K562 (cell line): ENCODE data around the gene DHX57. TPM values are rescaled to one million over a fixed set of nuclear protein-coding genes. Genes with fewer than 3 reads are reported as not detected.

ENCODE experiments used
- ARID4B ChIP-seq: sonication (generic); formaldehyde crosslinking; IDR thresholded peaks from 2 replicates; pipeline ENCODE4 v1.8.0; 2022; ENCODE audit warnings: mild to moderate bottlenecking, missing genetic modification reagents
- CHD2 ChIP-seq: IDR thresholded peaks from 2 replicates; pipeline ENCODE4 v1.6.1; 2011; ENCODE audit warnings: low read depth, low read length
- E2F8 ChIP-seq: fragments of 450-650 bp; IDR thresholded peaks from 2 replicates; pipeline ENCODE4 v1.7.1; 2018; ENCODE audit warnings: mild to moderate bottlenecking, low read depth; ENCODE audit not compliant: partially characterized antibody
- ELF4 ChIP-seq: fragments of 450-650 bp; formaldehyde crosslinking; IDR thresholded peaks from 2 replicates; pipeline ENCODE4 v1.4.0; 2022; ENCODE audit warnings: missing genetic modification characterization
- FOXM1 ChIP-seq, 2 experiments: fragments of 450-650 bp in 1 of 2; sonication (generic) in 1 of 2; formaldehyde crosslinking in 1 of 2; IDR thresholded peaks; 2 replicates each; pipeline versions ENCODE4 v1.6.1 to v1.9.0; 2017 to 2022; ENCODE audit warnings: low read depth in 2 of 2, mild to moderate bottlenecking in 2 of 2, missing genetic modification reagents in 1 of 2, moderate library complexity in 1 of 2
- FUS ChIP-seq: fragments of 200-400 bp; formaldehyde crosslinking; optimal IDR thresholded peaks from 2 replicates; pipeline ENCODE3; 2017; ENCODE audit warnings: low read depth, low read length
- ILF3 ChIP-seq: fragments of 450-650 bp; IDR thresholded peaks from 2 replicates; pipeline ENCODE4 v1.6.1; 2018; ENCODE audit warnings: antibody characterized with exemption, mild to moderate bottlenecking, moderate library complexity, borderline replicate concordance
- JUN ChIP-seq, 2 experiments: sonication (generic) in 1 of 2; formaldehyde crosslinking in 1 of 2; IDR thresholded peaks; 2 replicates each; pipeline versions ENCODE4 v1.6.1 to v1.8.0; 2012 to 2022; ENCODE audit warnings: borderline replicate concordance in 2 of 2, mild to moderate bottlenecking in 2 of 2, improper control_type of control experiment in 1 of 2, low read depth in 1 of 2, low read length in 1 of 2, missing genetic modification reagents in 1 of 2
- MAX ChIP-seq: sonication (generic); formaldehyde crosslinking; IDR thresholded peaks from 2 replicates; pipeline ENCODE4 v1.9.0; 2022; ENCODE audit warnings: mild to moderate bottlenecking, missing genetic modification reagents
- PHTF2 ChIP-seq: fragments of 250-450 bp; sonication (Bioruptor Pico); IDR thresholded peaks from 2 replicates; pipeline ENCODE4 v1.5.0; 2021; ENCODE audit warnings: mild to moderate bottlenecking
- RB1 ChIP-seq: fragments of 450-650 bp; IDR thresholded peaks from 2 replicates; pipeline ENCODE4 v1.6.1; 2017; ENCODE audit warnings: low read depth, mild to moderate bottlenecking
- SMARCA5 ChIP-seq: fragments of 450-650 bp; IDR thresholded peaks from 2 replicates; pipeline ENCODE4 v1.6.1; 2016
- TCF7L2 ChIP-seq: fragments of 150-350 bp; IDR thresholded peaks from 2 replicates; pipeline ENCODE4 v1.6.1; 2016; ENCODE audit warnings: low read depth, mild to moderate bottlenecking, low read length, moderate library complexity
- ZBTB43 ChIP-seq: sonication (generic); formaldehyde crosslinking; IDR thresholded peaks from 2 replicates; pipeline ENCODE4 v1.8.0; 2023; ENCODE audit warnings: mild to moderate bottlenecking, missing genetic modification reagents
- ZKSCAN1 ChIP-seq: fragments of 150-350 bp; IDR thresholded peaks from 2 replicates; pipeline ENCODE4 v1.6.1; 2016; ENCODE audit warnings: low read depth, low read length
- ZNF124 ChIP-seq: sonication (generic); formaldehyde crosslinking; IDR thresholded peaks from 2 replicates; pipeline ENCODE4 v1.8.1; 2022; ENCODE audit warnings: missing genetic modification reagents
- ZNF175 ChIP-seq: fragments of 200-800 bp; sonication (Bioruptor generic); IDR thresholded peaks from 2 replicates; pipeline ENCODE4 v1.6.1; 2016; ENCODE audit warnings: low read depth, mild to moderate bottlenecking, missing genetic modification characterization, missing compliant biosample characterization
- ZNF644 ChIP-seq: fragments of 200-800 bp; sonication (Bioruptor generic); IDR thresholded peaks from 2 replicates; pipeline ENCODE4 v1.6.1; 2016; ENCODE audit warnings: low read depth, missing genetic modification characterization, missing compliant biosample characterization
- polyA plus RNA-seq, 8 experiments: library from polyadenylated mRNA; depleted of rRNA in 4 of 8; stranded (reverse) in 5 of 8; unstranded in 3 of 8; fragments of >200 nt; fragmentation: Nextera tagmentation in 2 of 8; fragmentation: Illumina TruSeq in 1 of 8; extraction: Ambion mirVana in 2 of 8; extraction: Trizol in 1 of 8; gene quantifications; 2 replicates each; pipeline versions ENCODE4 v1.2.1 to v1.2.3, GENCODE V29; 2011 to 2014; ENCODE audit warnings: inconsistent platforms in 1 of 8, missing spikeins in 1 of 8
- total RNA-seq, 7 experiments: library from RNA; depleted of rRNA in 6 of 7; stranded (reverse); fragments of >200 nt in 6 of 7; fragmentation: Illumina TruSeq in 2 of 7; extraction: Trizol in 2 of 7; gene quantifications; 2 replicates each; pipeline versions ENCODE4 v1.2.1 to v1.2.3, GENCODE V29; 2011 to 2021; ENCODE audit warnings: low replicate concordance in 1 of 7

Gene DHX57
- total and polyA plus RNA-seq, 9 of the 15 experiments (the other 6 are each of a cell fraction or from before 2014, with no cell fraction given), result 7.4 to 23.6 (median 17.9) TPM

GRCh38 chr2:38750011-38750890 lies 125.5 kb downstream of the DHX57 start (continued):
- no peak for TF ChIP-seq PHTF2 (CRISPR knock-in tag)
- no peak for TF ChIP-seq ZKSCAN1
- TF ChIP-seq RB1, result peak; percentile 72
- TF ChIP-seq ILF3, result 0 out of 2 replicates have a peak, but pooled peaks have one; percentile 13
- no peak for TF ChIP-seq ZNF124 (CRISPR knock-in tag)
- no peak for TF ChIP-seq TCF7L2
- TF ChIP-seq SMARCA5, result no peak
- TF ChIP-seq ZNF175 (CRISPR knock-in tag), result no peak
- TF ChIP-seq MAX, result no peak
- TF ChIP-seq CHD2, result no peak
- TF ChIP-seq FUS, result peak; percentile 96
- TF ChIP-seq FOXM1 (IDR thresholded peaks at IDR 0.05; ENCODE audit: low read depth), result no peak
- no peak; the same call in 1 of the 2 replicates for TF ChIP-seq FOXM1 (CRISPR knock-in tag; IDR thresholded peaks at IDR 0.05; ENCODE audit: low read depth)
- TF ChIP-seq ARID4B (CRISPR knock-in tag), result no peak
- no peak for TF ChIP-seq JUN (IDR thresholded peaks at IDR 0.05; ENCODE audit: borderline replicate concordance, low read depth, low read length)
- TF ChIP-seq JUN (CRISPR knock-in tag; IDR thresholded peaks at IDR 0.05; ENCODE audit: borderline replicate concordance), result 0 out of 2 replicates have a peak, but pooled peaks have one; percentile 38
- TF ChIP-seq ZNF644, result no peak
- TF ChIP-seq E2F8, result peak; percentile 67
- 0 out of 2 replicates have a peak, but pooled peaks have one; percentile 33 for TF ChIP-seq ELF4 (CRISPR knock-in tag)
- no peak for TF ChIP-seq ZBTB43 (CRISPR knock-in tag)
